ENCODE results near the gene RPS6KA3. TPM values are rescaled to one million over a fixed set of nuclear protein-coding genes. Genes with fewer than 3 reads are reported as not detected.

RPS6KA3 gene
- total RNA-seq, 1 experiment from 2014 or later: 35.5 TPM

DNA sequence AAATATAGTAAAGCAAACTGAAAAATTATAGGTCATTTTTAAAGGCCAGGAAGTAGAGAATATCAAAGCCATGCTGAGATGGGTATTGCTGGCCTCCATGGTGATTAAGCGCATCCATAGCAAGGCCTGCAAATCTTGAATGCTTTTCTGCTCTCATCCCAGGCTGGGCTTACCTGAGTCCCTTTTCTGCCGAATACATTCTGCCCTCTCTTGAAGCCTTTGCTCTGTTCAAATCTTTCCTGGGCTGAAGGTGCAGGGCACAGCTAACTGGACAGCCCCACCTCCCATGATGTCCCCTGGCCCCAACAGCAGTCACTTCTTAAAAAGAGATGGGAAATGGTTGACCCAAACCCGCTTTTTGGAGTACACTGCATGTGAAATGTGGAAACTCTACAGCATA, 115.0 kb downstream of the RPS6KA3 start (continued):
- TF ChIP-seq REST (IDR thresholded peaks at IDR 0.05; ENCODE audit: low read depth) (no peak), ZNF274 (IDR thresholded peaks at IDR 0.05; ENCODE audit: low read depth, low read length) (no peak), SP1 (IDR thresholded peaks at IDR 0.05; ENCODE audit: low read depth) (no peak), RAD21 (IDR thresholded peaks at IDR 0.05; ENCODE audit: low read depth) (no peak), EZH2 (IDR thresholded peaks at IDR 0.05) (no peak), SIN3A (IDR thresholded peaks at IDR 0.05; ENCODE audit: low read depth) (no peak)
- TF ChIP-seq, protein P1, sequence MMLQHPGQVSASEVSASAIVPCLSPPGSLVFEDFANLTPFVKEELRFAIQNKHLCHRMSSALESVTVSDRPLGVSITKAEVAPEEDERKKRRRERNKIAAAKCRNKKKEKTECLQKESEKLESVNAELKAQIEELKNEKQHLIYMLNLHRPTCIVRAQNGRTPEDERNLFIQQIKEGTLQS (IDR thresholded peaks at IDR 0.05): no peak
- TF ChIP-seq, protein P2, sequence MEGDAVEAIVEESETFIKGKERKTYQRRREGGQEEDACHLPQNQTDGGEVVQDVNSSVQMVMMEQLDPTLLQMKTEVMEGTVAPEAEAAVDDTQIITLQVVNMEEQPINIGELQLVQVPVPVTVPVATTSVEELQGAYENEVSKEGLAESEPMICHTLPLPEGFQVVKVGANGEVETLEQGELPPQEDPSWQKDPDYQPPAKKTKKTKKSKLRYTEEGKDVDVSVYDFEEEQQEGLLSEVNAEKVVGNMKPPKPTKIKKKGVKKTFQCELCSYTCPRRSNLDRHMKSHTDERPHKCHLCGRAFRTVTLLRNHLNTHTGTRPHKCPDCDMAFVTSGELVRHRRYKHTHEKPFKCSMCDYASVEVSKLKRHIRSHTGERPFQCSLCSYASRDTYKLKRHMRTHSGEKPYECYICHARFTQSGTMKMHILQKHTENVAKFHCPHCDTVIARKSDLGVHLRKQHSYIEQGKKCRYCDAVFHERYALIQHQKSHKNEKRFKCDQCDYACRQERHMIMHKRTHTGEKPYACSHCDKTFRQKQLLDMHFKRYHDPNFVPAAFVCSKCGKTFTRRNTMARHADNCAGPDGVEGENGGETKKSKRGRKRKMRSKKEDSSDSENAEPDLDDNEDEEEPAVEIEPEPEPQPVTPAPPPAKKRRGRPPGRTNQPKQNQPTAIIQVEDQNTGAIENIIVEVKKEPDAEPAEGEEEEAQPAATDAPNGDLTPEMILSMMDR (IDR thresholded peaks at IDR 0.05 in 2 of 3, conservative IDR thresholded peaks at IDR 0.05 in 1 of 3; ENCODE audit: borderline replicate concordance in 1 of 3, insufficient read depth in 1 of 3, low read depth in 2 of 3, low read length in 2 of 3): no peak

DNA sequence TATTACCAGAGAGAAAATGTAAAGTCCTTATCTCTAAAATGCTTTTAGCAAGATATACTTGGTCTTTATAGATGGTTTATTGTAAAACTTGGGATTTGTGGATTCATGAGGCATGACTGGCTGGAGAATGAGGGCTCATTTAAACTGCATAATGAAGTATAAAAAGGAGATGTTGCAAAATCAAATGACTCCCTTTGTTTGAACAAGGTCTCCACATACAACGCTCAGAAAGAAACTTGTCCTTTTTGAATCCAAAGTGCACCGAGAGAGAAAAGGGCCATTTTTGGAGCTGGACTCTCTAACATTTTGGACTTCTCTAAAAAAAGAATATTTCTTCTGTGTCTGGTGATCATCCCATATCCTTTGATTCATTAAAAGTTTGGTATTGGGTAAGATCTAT, 117.4 kb downstream of the RPS6KA3 start:
- Histone ChIP-seq H4K20me1 (ENCODE audit: insufficient read depth) (no peaks in the 10 kb centered on the region; the same call in 1 of the 2 replicates), H3K9me3 (ENCODE audit: control insufficient read depth in 1 of 2, insufficient read depth in 1 of 2, low read depth in 1 of 2, low read length in 2 of 2) (no peaks in the 10 kb centered on the region), H3K4me1 (ENCODE audit: control insufficient read depth in 1 of 2, insufficient read depth in 2 of 2, low read length in 2 of 2) (no peaks in the 10 kb centered on the region), H3K27ac (ENCODE audit: low read depth, low read length) (no peak overlapping the region), H2AFZ (ENCODE audit: low read depth, low read length, poor library complexity, severe bottlenecking) (no peak overlapping the region), H3K4me2 (ENCODE audit: low read length) (no peak overlapping the region), H3K9me2 (ENCODE audit: insufficient read depth) (no peaks in the 10 kb centered on the region), H3K4me3 (replicated peaks in 1 of 2; ENCODE audit: low read depth in 1 of 2, low read length in 2 of 2) (no peak overlapping the region), H3K27me3 (ENCODE audit: insufficient read depth, low read length) (no peaks in the 10 kb centered on the region), H3K79me2 (ENCODE audit: insufficient read depth, low read length) (no peaks in the 10 kb centered on the region), H3K9ac (ENCODE audit: low read length) (no peak overlapping the region), H3K36me3 (ENCODE audit: control insufficient read depth in 1 of 2, insufficient read depth in 2 of 2, low read length in 2 of 2) (no peaks in the 10 kb centered on the region; a peak in 1 of 4 replicates)
- ChIA-PET POLR2A (no interaction called here), RAD21 (ENCODE audit: low non-redundant PET in 1 of 2, low total read pairs in 2 of 2, uncharacterized antibody in 2 of 2, unreplicated experiment in 2 of 2) (no interaction called here), CTCF (no interaction called here)
- TF ChIP-seq CBX3 (IDR thresholded peaks at IDR 0.05; ENCODE audit: low read depth): no peak
- TF ChIP-seq REST (IDR thresholded peaks at IDR 0.05; ENCODE audit: low read depth): no peak
- no peak for DNase-seq (ENCODE audit: low read depth, low spot score)
- intact Hi-C loops (cut with micrococcal nuclease): no loop called here
- BruUV-seq (replicated peaks): no TSS peak
- ATAC-seq: no peak

Measured in HCT116 (cell line).